HG03439 (cell line): Measurements from ENCODE around the gene CDRT4.

Source experiments
- ATAC-seq: cut with Tn5 transposase; IDR thresholded peaks from one replicate; pipeline ENCODE4 v1.9.1; 2021; ENCODE audit warnings: mild to moderate bottlenecking, moderate library complexity; ENCODE audit not compliant: unreplicated experiment

The CDRT4 gene

GRCh38 chr17:15398291-15398690 is 69.1 kb downstream of the CDRT4 start:
- ATAC-seq = no peak

GRCh38 chr17:15397620-15398019 is 69.8 kb downstream of the CDRT4 start:
- no peak for ATAC-seq

GRCh38 chr17:15395091-15395490 is 72.3 kb downstream of the CDRT4 start:
- no peak for ATAC-seq

GRCh38 chr17:15393414-15393813 is 74.0 kb downstream of the CDRT4 start:
- ATAC-seq = no peak

- no peak for ATAC-seq
Observed at GRCh38 chr17:15392326-15392741, 75.1 kb downstream of the CDRT4 start.

- no peak for ATAC-seq
Observed at GRCh38 chr17:15388356-15389041, 78.9 kb downstream of the CDRT4 start.

- ATAC-seq = no peak
Observed at GRCh38 chr17:15386083-15386482, 81.3 kb downstream of the CDRT4 start.
